MM.1S (cell line): ENCODE measurements around the gene ADAMTSL3.

Source experiments
- DNase-seq: peaks from one replicate; pipeline ENCODE4 v3.0.0-alpha.2; 2015
- H2AFZ ChIP-seq: fragments of 300-600 bp; sonication (generic); 2 replicates; pipeline ENCODE4 v1.6.0; 2016; ENCODE audit warnings: antibody characterized with exemption, low read length
- H3F3A ChIP-seq: fragments of 300-600 bp; sonication (generic); 2 replicates; pipeline ENCODE4 v1.6.1; 2016; ENCODE audit warnings: mild to moderate bottlenecking, antibody characterized with exemption, low read length, moderate library complexity, mixed read lengths; ENCODE audit not compliant: insufficient read depth
- H3K27ac ChIP-seq: fragments of 300-600 bp; sonication (generic); 2 replicates; pipeline ENCODE4 v1.5.1; 2016; ENCODE audit warnings: mild to moderate bottlenecking, low read length
- H3K27me3 ChIP-seq: fragments of 300-600 bp; sonication (generic); replicated peaks from 2 replicates; pipeline ENCODE4 v1.6.0; 2016; ENCODE audit warnings: low read length; ENCODE audit not compliant: insufficient read depth
- H3K36me3 ChIP-seq: fragments of 300-600 bp; sonication (generic); replicated peaks from 2 replicates; pipeline ENCODE4 v1.6.1; 2016; ENCODE audit warnings: mild to moderate bottlenecking, low read length, mixed read lengths; ENCODE audit not compliant: insufficient read depth
- H3K4me1 ChIP-seq: fragments of 300-600 bp; sonication (generic); 2 replicates; pipeline ENCODE4 v1.6.1; 2016; ENCODE audit warnings: low read length, mixed read lengths
- H3K4me2 ChIP-seq: fragments of 300-600 bp; sonication (generic); 2 replicates; pipeline ENCODE4 v1.6.0; 2016; ENCODE audit warnings: low read depth, low read length
- H3K4me3 ChIP-seq: fragments of 300-600 bp; sonication (generic); 2 replicates; pipeline ENCODE4 v1.5.1; 2016; ENCODE audit warnings: low read length, mixed read lengths
- H3K79me2 ChIP-seq: fragments of 300-600 bp; sonication (generic); 2 replicates; pipeline ENCODE4 v1.6.1; 2016; ENCODE audit warnings: mixed run types, low read length, mixed read lengths
- H3K9ac ChIP-seq: fragments of 300-600 bp; sonication (generic); 2 replicates; pipeline ENCODE4 v1.6.1; 2016; ENCODE audit warnings: low read length, mixed read lengths
- H3K9me2 ChIP-seq: fragments of 300-600 bp; sonication (generic); replicated peaks from 2 replicates; pipeline ENCODE4 v1.6.1; 2016; ENCODE audit warnings: mild to moderate bottlenecking, low read length, mixed read lengths; ENCODE audit not compliant: insufficient read depth
- H3K9me3 ChIP-seq: fragments of 300-600 bp; sonication (generic); replicated peaks from 2 replicates; pipeline ENCODE4 v1.6.1; 2016; ENCODE audit warnings: mild to moderate bottlenecking, low read length, mixed read lengths; ENCODE audit not compliant: insufficient read depth
- H4K20me1 ChIP-seq: fragments of 300-600 bp; sonication (generic); 2 replicates; pipeline ENCODE4 v1.6.1; 2016; ENCODE audit warnings: mild to moderate bottlenecking, low read length, moderate library complexity, mixed read lengths; ENCODE audit not compliant: insufficient read depth
- EZH2 ChIP-seq: fragments of 300-600 bp; sonication (generic); optimal IDR thresholded peaks from 2 replicates; pipeline ENCODE3; 2017; ENCODE audit warnings: low read depth, mild to moderate bottlenecking, antibody characterized with exemption, low read length, mixed read lengths
- EZH2phosphoT487 ChIP-seq: fragments of 300-600 bp; sonication (generic); IDR thresholded peaks from 2 replicates; pipeline ENCODE4 v1.6.1; 2018; ENCODE audit warnings: antibody characterized with exemption, low read length
- TF ChIP-seq, protein P1 (sequence below): fragments of 300-600 bp; sonication (generic); IDR thresholded peaks from 2 replicates; pipeline ENCODE4 v1.5.1; 2016; ENCODE audit warnings: antibody characterized with exemption, low read length, mixed read lengths

ADAMTSL3 gene

DNA sequence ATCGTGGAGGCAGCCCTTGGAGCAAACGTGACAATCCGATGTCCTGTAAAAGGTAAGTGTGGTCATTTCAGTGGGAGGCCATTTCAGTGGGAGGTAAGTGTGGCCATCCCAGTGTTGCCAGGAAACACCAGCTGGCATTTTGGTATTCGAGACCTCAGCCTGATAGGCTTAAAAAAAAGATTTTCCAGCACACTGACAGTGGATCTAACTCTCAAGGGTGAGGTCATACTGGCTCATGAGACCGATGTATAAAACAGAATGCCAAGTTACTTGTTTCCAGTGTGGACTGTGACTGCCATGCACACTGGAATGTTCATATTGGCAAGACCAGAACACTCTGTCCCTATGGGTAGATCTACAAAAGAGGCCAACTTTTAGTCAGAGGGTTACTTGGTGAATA lies 337.2 kb downstream of the ADAMTSL3 start:
- Histone ChIP-seq H3K4me1 (peaks cover 26% of the 10 kb centered on the region), H3K4me2 (no peak overlapping the region), H3K9me2 (no peaks in the 10 kb centered on the region), H3K36me3 (no peaks in the 10 kb centered on the region), H3K27me3 (no peaks in the 10 kb centered on the region), H3K9ac (no peak overlapping the region), H2AFZ (peak overlapping the region; percentile 21; the same call in 1 of the 2 replicates), H3F3A (peaks cover 12% of the 10 kb centered on the region), H3K4me3 (no peak overlapping the region), H4K20me1 (no peaks in the 10 kb centered on the region), H3K9me3 (no peaks in the 10 kb centered on the region), H3K27ac (peak overlapping the region; percentile 73; the same call in 1 of the 2 replicates), H3K79me2 (no peaks in the 10 kb centered on the region)
- TF ChIP-seq, protein P1, sequence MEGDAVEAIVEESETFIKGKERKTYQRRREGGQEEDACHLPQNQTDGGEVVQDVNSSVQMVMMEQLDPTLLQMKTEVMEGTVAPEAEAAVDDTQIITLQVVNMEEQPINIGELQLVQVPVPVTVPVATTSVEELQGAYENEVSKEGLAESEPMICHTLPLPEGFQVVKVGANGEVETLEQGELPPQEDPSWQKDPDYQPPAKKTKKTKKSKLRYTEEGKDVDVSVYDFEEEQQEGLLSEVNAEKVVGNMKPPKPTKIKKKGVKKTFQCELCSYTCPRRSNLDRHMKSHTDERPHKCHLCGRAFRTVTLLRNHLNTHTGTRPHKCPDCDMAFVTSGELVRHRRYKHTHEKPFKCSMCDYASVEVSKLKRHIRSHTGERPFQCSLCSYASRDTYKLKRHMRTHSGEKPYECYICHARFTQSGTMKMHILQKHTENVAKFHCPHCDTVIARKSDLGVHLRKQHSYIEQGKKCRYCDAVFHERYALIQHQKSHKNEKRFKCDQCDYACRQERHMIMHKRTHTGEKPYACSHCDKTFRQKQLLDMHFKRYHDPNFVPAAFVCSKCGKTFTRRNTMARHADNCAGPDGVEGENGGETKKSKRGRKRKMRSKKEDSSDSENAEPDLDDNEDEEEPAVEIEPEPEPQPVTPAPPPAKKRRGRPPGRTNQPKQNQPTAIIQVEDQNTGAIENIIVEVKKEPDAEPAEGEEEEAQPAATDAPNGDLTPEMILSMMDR = no peak
- no peak for TF ChIP-seq EZH2
- TF ChIP-seq EZH2phosphoT487 = no peak
- DNase-seq = no peak

DNA sequence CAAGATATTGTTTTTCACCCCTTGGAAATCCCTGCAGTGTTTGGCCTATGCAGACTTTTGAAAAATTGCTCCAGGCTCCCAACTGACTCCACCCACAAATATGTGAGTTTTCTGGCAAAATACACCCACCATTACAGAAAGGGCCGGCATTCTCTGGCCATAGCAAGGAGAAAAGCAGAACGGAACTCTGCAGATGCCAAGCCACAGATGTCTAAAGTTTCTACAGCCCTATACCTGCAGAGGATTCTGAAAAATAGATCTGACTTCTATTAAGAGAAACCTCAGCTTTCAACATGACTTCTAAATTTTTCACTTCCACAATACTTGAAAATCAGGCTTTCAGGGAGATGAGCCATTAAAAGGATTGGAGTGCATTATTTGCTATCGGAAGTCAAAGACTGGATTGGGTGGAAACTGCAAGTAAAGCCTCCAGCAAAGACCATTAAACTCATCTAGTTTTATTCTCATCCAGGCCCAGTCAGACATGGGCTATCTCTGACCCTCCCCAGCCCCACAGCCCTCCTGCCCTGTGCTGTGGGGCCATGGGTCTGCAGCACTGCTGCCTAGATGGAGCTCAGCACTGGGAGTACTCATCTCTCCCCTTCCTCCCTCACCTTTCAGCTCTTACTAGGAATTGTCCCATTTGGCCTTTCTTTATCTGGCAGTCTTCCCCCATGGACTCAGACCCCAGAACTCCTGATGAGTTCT lies 338.6 kb downstream of the ADAMTSL3 start:
- H3K4me2 ChIP-seq = peak overlapping the region; percentile 36
- no peak for TF ChIP-seq EZH2
- no peak for TF ChIP-seq EZH2phosphoT487
- TF ChIP-seq, protein P1 = no peak
- H3K4me3 ChIP-seq = peak overlapping the region; percentile 0; the same call in 1 of the 2 replicates
- no peaks in the 10 kb centered on the region for H3K9me3 ChIP-seq
- peak overlapping the region; percentile 73 for H3K27ac ChIP-seq
- H2AFZ ChIP-seq = peak overlapping the region; percentile 41
- peak; percentile 43 for DNase-seq
- H3F3A ChIP-seq = peaks cover 12% of the 10 kb centered on the region
- no peaks in the 10 kb centered on the region for H4K20me1 ChIP-seq
- no peaks in the 10 kb centered on the region for H3K36me3 ChIP-seq
- H3K79me2 ChIP-seq = no peaks in the 10 kb centered on the region
- no peaks in the 10 kb centered on the region for H3K27me3 ChIP-seq
- peak overlapping the region; percentile 5; the same call in 1 of the 2 replicates for H3K9ac ChIP-seq
- peaks cover 26% of the 10 kb centered on the region for H3K4me1 ChIP-seq
- no peaks in the 10 kb centered on the region for H3K9me2 ChIP-seq

DNA sequence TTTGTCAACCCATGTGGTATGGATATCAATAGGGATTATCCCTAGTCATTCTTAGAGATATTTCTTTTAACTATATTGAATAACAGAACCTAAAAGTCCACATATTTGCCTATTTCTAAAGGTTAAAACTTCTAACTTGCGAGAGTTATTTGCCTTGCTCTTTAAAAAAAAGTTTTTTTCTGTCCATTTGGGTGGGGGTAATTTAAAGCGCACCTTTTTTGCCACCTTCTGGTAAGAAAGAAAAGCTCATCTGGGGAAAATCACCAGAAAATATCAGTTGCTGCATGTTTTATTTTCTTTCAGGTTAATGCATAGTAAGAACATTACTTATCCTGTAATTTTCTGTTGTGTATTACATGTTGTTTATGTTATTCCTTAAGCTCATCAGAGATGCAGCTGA lies 339.7 kb downstream of the ADAMTSL3 start:
- no peaks in the 10 kb centered on the region for H3K27me3 ChIP-seq

More for the DNA sequence above, 339.7 kb downstream of the ADAMTSL3 start:
- Histone ChIP-seq H2AFZ (peak overlapping the region; percentile 26; the same call in 1 of the 2 replicates), H3K9me2 (no peaks in the 10 kb centered on the region), H4K20me1 (no peaks in the 10 kb centered on the region), H3K36me3 (no peaks in the 10 kb centered on the region), H3K9ac (no peak overlapping the region), H3K79me2 (no peaks in the 10 kb centered on the region), H3K4me3 (no peak overlapping the region), H3K9me3 (no peaks in the 10 kb centered on the region), H3K27ac (peak overlapping the region; percentile 73; the same call in 1 of the 2 replicates), H3K4me1 (peaks cover 26% of the 10 kb centered on the region), H3F3A (peaks cover 12% of the 10 kb centered on the region), H3K4me2 (peak overlapping the region; percentile 36; the same call in 1 of the 2 replicates)
- DNase-seq = peak; percentile 46
- TF ChIP-seq EZH2 = no peak
- TF ChIP-seq, protein P1 = peak; percentile 45
